ENCODE measurements around the gene DRD4. TPM values are rescaled to one million over a fixed set of nuclear protein-coding genes. Genes with fewer than 3 reads are reported as not detected.
"Not testable (repeated sequence)": the region's sequence is repeated elsewhere in the genome, so short reads cannot be mapped to it uniquely, and the experiment has no call there.

The DRD4 gene
- total RNA-seq, 1 donor from 2014 or later = 0.28 TPM

- intact Hi-C loops (cut with micrococcal nuclease) = no loop called here
- no peak for DNase-seq
- Mint-ChIP-seq H3K36me3 (ENCODE audit: low read depth) (peaks cover 28% of the 10 kb centered on the region), H3K9me3 (no peaks in the 10 kb centered on the region), H3K4me1 (no peaks in the 10 kb centered on the region), H3K4me3 (no peak overlapping the region), H3K27me3 (no peaks in the 10 kb centered on the region), H3K27ac (no peak overlapping the region)
Observed at GRCh38 chr11:653837-654236, 16.8 kb downstream of the DRD4 start.

- DNase-seq; H3K9me3 Mint-ChIP-seq; H3K27ac Mint-ChIP-seq; H3K4me1 Mint-ChIP-seq; H3K4me3 Mint-ChIP-seq; intact Hi-C loops (cut with micrococcal nuclease); H3K27me3 Mint-ChIP-seq: not testable (repeated sequence)
- peaks cover 28% of the 10 kb centered on the region for H3K36me3 Mint-ChIP-seq (ENCODE audit: low read depth)
Observed at GRCh38 chr11:654444-654843, 17.4 kb downstream of the DRD4 start.

GRCh38 chr11:655036-655726 is 18.1 kb downstream of the DRD4 start:
- Mint-ChIP-seq H3K27me3 (no peaks in the 10 kb centered on the region), H3K4me1 (no peaks in the 10 kb centered on the region), H3K27ac (no peak overlapping the region), H3K36me3 (ENCODE audit: low read depth) (peaks cover 27% of the 10 kb centered on the region), H3K4me3 (no peak overlapping the region), H3K9me3 (no peaks in the 10 kb centered on the region)
- intact Hi-C loops (cut with micrococcal nuclease) = no loop called here
- no peak for DNase-seq

GRCh38 chr11:656426-656825 is 19.4 kb downstream of the DRD4 start:
- no peak overlapping the region for H3K4me3 Mint-ChIP-seq
- intact Hi-C loops (cut with micrococcal nuclease) = no loop called here

GRCh38 chr11:656866-657265 is 19.8 kb downstream of the DRD4 start:
- intact Hi-C loops (cut with micrococcal nuclease) = no loop called here
- DNase-seq = no peak
- H3K9me3 Mint-ChIP-seq = no peaks in the 10 kb centered on the region
- H3K4me1 Mint-ChIP-seq = no peaks in the 10 kb centered on the region
- no peak overlapping the region for H3K27ac Mint-ChIP-seq
- H3K36me3 Mint-ChIP-seq (ENCODE audit: low read depth) = peaks cover 18% of the 10 kb centered on the region
- no peak overlapping the region for H3K4me3 Mint-ChIP-seq
- no peaks in the 10 kb centered on the region for H3K27me3 Mint-ChIP-seq

More at GRCh38 chr11:656426-656825, 19.4 kb downstream of the DRD4 start:
- no peaks in the 10 kb centered on the region for H3K4me1 Mint-ChIP-seq
- no peaks in the 10 kb centered on the region for H3K27me3 Mint-ChIP-seq
- DNase-seq = no peak
- H3K27ac Mint-ChIP-seq = no peak overlapping the region
- no peaks in the 10 kb centered on the region for H3K9me3 Mint-ChIP-seq
- H3K36me3 Mint-ChIP-seq (ENCODE audit: low read depth) = peaks cover 22% of the 10 kb centered on the region

GRCh38 chr11:657691-658126 is 20.6 kb downstream of the DRD4 start:
- intact Hi-C loops (cut with micrococcal nuclease) = no loop called here
- no peak overlapping the region for H3K27ac Mint-ChIP-seq
- no peaks in the 10 kb centered on the region for H3K27me3 Mint-ChIP-seq
- H3K36me3 Mint-ChIP-seq (ENCODE audit: low read depth) = peaks cover 16% of the 10 kb centered on the region
- DNase-seq = no peak
- no peak overlapping the region for H3K4me3 Mint-ChIP-seq
- H3K4me1 Mint-ChIP-seq = peaks cover 2% of the 10 kb centered on the region
- no peaks in the 10 kb centered on the region for H3K9me3 Mint-ChIP-seq

- no peak for DNase-seq
- peaks cover 2% of the 10 kb centered on the region for H3K4me1 Mint-ChIP-seq
- no peak overlapping the region for H3K4me3 Mint-ChIP-seq
- H3K27ac Mint-ChIP-seq = no peak overlapping the region
- H3K9me3 Mint-ChIP-seq = no peaks in the 10 kb centered on the region
- intact Hi-C loops (cut with micrococcal nuclease) = no loop called here
- H3K27me3 Mint-ChIP-seq = no peaks in the 10 kb centered on the region
- peaks cover 14% of the 10 kb centered on the region for H3K36me3 Mint-ChIP-seq (ENCODE audit: low read depth)
Observed at GRCh38 chr11:659532-660085, 22.5 kb downstream of the DRD4 start.

GRCh38 chr11:660281-660680 is 23.2 kb downstream of the DRD4 start:
- Mint-ChIP-seq H3K4me3 (no peak overlapping the region), H3K27ac (no peak overlapping the region), H3K4me1 (peaks cover 2% of the 10 kb centered on the region), H3K27me3 (no peaks in the 10 kb centered on the region), H3K36me3 (ENCODE audit: low read depth) (peaks cover 12% of the 10 kb centered on the region), H3K9me3 (no peaks in the 10 kb centered on the region)
- intact Hi-C loops (cut with micrococcal nuclease) = no loop called here
- no peak for DNase-seq

- Mint-ChIP-seq H3K27me3 (no peaks in the 10 kb centered on the region), H3K27ac (no peak overlapping the region), H3K9me3 (no peaks in the 10 kb centered on the region), H3K36me3 (ENCODE audit: low read depth) (peaks cover 12% of the 10 kb centered on the region), H3K4me3 (no peak overlapping the region), H3K4me1 (peaks cover 2% of the 10 kb centered on the region)
- no peak for DNase-seq
- intact Hi-C loops (cut with micrococcal nuclease) = no loop called here
Observed at GRCh38 chr11:660681-661444, 23.8 kb downstream of the DRD4 start.

GRCh38 chr11:662689-663274 is 25.7 kb downstream of the DRD4 start:
- Mint-ChIP-seq H3K4me3 (no peak overlapping the region), H3K27ac (no peak overlapping the region), H3K27me3 (no peaks in the 10 kb centered on the region), H3K9me3 (no peaks in the 10 kb centered on the region), H3K4me1 (peaks cover 2% of the 10 kb centered on the region), H3K36me3 (ENCODE audit: low read depth) (peaks cover 11% of the 10 kb centered on the region)
- intact Hi-C loops (cut with micrococcal nuclease) = loop anchor here (1.0 kb wide), 1 partner anchor 61 kb away; no protein-coding TSS in a partner anchor
- peak; percentile 81 for DNase-seq

- H3K36me3 Mint-ChIP-seq (ENCODE audit: low read depth) = peaks cover 12% of the 10 kb centered on the region
- no peak overlapping the region for H3K4me3 Mint-ChIP-seq
- no peak for DNase-seq
- no peaks in the 10 kb centered on the region for H3K9me3 Mint-ChIP-seq
- H3K4me1 Mint-ChIP-seq = peaks cover 2% of the 10 kb centered on the region
- intact Hi-C loops (cut with micrococcal nuclease) = no loop called here
- no peaks in the 10 kb centered on the region for H3K27me3 Mint-ChIP-seq
- H3K27ac Mint-ChIP-seq = no peak overlapping the region
Observed at GRCh38 chr11:665062-665703, 28.1 kb downstream of the DRD4 start.

- no peaks in the 10 kb centered on the region for H3K27me3 Mint-ChIP-seq
- intact Hi-C loops (cut with micrococcal nuclease) = no loop called here
- H3K4me3 Mint-ChIP-seq = no peak overlapping the region
- H3K36me3 Mint-ChIP-seq (ENCODE audit: low read depth) = peaks cover 12% of the 10 kb centered on the region
- no peak for DNase-seq
- H3K9me3 Mint-ChIP-seq = no peaks in the 10 kb centered on the region
- no peak overlapping the region for H3K27ac Mint-ChIP-seq
- H3K4me1 Mint-ChIP-seq = peaks cover 2% of the 10 kb centered on the region
Observed at GRCh38 chr11:665704-666281, 28.7 kb downstream of the DRD4 start.

- Mint-ChIP-seq H3K27me3 (no peaks in the 10 kb centered on the region), H3K9me3 (no peaks in the 10 kb centered on the region), H3K4me3 (no peak overlapping the region), H3K36me3 (ENCODE audit: low read depth) (peaks cover 37% of the 10 kb centered on the region), H3K4me1 (peaks cover 2% of the 10 kb centered on the region), H3K27ac (no peak overlapping the region)
- DNase-seq = no peak
- intact Hi-C loops (cut with micrococcal nuclease) = no loop called here
Observed at GRCh38 chr11:673866-674265, 36.8 kb downstream of the DRD4 start.
